NCI-H345 treated with DMSO at 0.1 percent for 48 hours (cell line): Measurements from ENCODE around the gene UBE2Q1.

Experiments
- DNase-seq: peaks from one replicate; lab custom pipeline; 2025; ENCODE audit not compliant: unreplicated experiment; lab: John Stamatoyannopoulos, UW

Gene UBE2Q1

GRCh38 chr1:154577346-154578057, 19.0 kb upstream of the UBE2Q1 start:
- no peak for DNase-seq

- no peak for DNase-seq
Observed at GRCh38 chr1:154575951-154576566, 17.6 kb upstream of the UBE2Q1 start.

- no peak for DNase-seq
Observed at GRCh38 chr1:154575147-154575927, 16.9 kb upstream of the UBE2Q1 start.

GRCh38 chr1:154574716-154575115, 16.3 kb upstream of the UBE2Q1 start:
- DNase-seq: peak; percentile 85

- DNase-seq: no peak
Observed at GRCh38 chr1:154573168-154573510, 14.7 kb upstream of the UBE2Q1 start.

GRCh38 chr1:154572468-154573167, 14.2 kb upstream of the UBE2Q1 start:
- no peak for DNase-seq

- no peak for DNase-seq
Observed at GRCh38 chr1:154571964-154572288, 13.5 kb upstream of the UBE2Q1 start.

- DNase-seq: no peak
Observed at GRCh38 chr1:154571244-154571963, 12.9 kb upstream of the UBE2Q1 start.

GRCh38 chr1:154568157-154568815, 9.8 kb upstream of the UBE2Q1 start:
- DNase-seq: no peak

GRCh38 chr1:154567386-154568156, 9.1 kb upstream of the UBE2Q1 start, which contains the start of gene CHRNB2:
TSS of gene CHRNB2 (plus strand) at chr1:154567778. CDS start at chr1:154568045, 267 bp downstream.
- peak; percentile 94 for DNase-seq

GRCh38 chr1:154565876-154566275, 7.4 kb upstream of the UBE2Q1 start:
- DNase-seq: no peak

GRCh38 chr1:154559466-154560044, 1.1 kb upstream of the UBE2Q1 start:
- DNase-seq: peak; percentile 99

GRCh38 chr1:154558720-154559465, 431 bp upstream of the UBE2Q1 start:
- DNase-seq: peak; percentile 100

GRCh38 chr1:154557248-154557938, 1.1 kb downstream of the UBE2Q1 start:
- no peak for DNase-seq

GRCh38 chr1:154556422-154556821, 2.0 kb downstream of the UBE2Q1 start:
- no peak for DNase-seq

- no peak for DNase-seq
Observed at GRCh38 chr1:154553056-154554030, 5.1 kb downstream of the UBE2Q1 start.

GRCh38 chr1:154552036-154552435, 6.4 kb downstream of the UBE2Q1 start:
- no peak for DNase-seq
